Activated CD4-positive, alpha-beta T cell treated with anti-CD3 and anti-CD28 coated beads, Interleukin-2, Interleukin-4, amounts not matched to agents 100 ng/mL and 50 ng/mL, durations not matched to agents 16 hours and 8 hours (primary cell): ENCODE measurements around the gene BRF1.
"Not testable (repeated sequence)": the region's sequence is repeated elsewhere in the genome, so short reads cannot be mapped to it uniquely, and the experiment has no call there.

ENCODE experiments used
- DNase-seq: peaks from one replicate; pipeline ENCODE4 v3.0.0-alpha.2; 2020; ENCODE audit warnings: low spot score

BRF1 gene

DNA sequence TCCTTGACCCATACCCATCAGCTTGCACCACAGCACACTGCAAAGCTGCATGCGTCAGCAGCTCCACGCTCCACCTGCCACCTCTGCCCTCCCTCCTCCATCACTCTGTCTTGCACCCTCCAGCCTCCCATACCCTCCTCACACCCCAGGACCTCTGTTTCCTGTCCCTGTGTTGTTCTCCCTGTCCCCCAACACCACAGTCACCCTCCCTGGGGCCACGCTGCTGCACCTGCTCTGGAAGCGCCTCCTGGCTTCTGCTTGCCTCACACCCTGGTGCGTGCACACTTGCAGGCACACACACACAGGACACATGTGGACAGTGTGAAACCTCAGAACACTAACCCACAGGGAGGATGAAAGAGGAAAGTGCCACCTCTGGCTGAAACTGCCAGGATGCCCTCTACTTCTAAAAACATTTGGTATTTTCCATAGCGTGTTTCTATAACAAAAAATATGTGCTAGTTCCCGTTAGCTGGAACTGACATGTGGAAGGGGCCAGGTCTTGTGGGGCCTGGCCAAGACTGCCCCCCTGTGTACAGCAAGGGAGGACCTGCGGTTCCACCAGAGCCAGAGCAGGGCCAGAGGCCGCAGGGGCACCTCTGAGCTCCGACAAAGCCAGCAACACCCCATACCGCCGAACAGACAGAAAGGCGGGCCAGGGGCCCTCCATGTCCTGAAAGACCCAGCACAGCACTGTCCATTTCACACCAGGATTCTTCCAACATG, 10.0 kb downstream of the BRF1 start:
- no peak for DNase-seq

DNA sequence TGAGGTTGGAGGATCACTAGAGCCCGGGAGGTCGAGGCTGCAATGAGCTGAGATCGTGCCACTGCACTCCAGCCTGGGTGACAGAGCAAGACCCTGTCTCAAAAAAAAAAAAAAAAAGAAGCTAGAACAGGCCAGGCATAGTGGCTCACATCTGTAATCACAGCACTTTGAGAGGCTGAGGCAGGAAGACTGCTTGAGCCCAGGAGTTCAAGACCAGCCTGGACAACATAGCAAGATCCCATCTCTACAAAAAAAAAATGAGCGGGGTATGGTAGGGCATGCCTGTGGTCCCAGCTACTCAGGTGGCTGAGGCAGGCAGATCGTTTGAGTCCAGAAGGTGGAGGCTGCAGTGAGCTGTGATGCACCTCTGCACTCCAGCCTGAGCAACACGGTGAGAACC, 11.9 kb downstream of the BRF1 start:
- DNase-seq, result not testable (repeated sequence)

DNA sequence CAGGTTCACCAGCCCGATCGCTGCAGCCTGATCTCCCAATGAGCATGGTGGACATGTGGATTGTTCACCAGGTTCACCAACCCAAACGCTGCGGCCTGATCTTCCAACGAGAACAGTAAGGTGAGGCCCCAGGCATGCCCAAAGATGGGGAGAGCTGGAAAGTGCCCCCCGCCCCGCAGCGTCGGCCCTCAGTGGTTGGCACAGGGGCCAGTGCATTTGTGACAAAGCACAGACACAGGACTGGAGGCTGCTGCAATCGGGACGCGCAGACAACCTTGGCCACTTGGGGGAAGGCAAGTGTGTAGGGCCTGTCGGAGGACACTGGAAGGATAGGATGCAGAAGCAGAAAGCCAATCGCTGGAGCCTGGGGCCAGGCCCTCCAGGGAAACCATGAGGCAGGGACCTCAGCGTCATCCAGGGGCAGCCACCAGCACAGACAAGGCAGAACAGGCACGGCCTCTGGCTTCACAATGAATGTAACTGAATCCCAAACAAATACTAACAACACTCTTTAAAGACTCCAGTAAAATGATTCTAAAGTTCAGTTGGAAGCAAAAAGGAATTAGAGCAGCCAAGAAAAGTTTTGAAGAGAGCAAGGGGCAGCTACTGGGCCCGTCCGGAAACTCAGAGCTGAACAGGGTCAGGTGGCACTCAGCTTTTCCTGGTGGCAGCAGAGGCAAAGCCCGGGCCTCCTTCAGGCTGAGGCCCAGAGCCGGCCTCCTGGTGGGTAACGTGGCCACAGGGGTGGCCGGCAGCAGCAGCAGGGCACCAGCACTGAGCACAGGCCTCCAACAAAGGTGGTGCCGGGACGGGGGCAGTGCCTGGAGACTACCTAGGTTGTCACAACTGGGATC, 13.3 kb downstream of the BRF1 start:
- no peak for DNase-seq

DNA sequence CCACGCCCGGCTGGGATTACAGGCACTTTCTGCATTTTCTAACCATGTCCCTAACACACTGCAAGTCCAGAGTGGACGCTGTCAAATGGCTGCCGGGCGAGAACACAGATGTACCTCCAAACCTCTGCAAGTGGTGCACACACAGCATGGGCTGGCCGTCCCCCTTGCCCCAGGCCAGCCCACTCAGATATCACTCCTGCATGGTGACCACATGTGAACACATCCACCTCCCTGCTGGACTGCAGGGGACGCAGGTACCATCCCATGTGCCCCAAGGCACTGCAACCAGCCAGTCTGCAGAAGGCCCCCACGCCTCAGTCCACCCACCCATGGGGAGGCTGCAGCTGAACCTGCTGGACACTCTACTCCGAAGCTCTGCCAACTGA, 14.0 kb downstream of the BRF1 start:
- DNase-seq, result no peak

DNA sequence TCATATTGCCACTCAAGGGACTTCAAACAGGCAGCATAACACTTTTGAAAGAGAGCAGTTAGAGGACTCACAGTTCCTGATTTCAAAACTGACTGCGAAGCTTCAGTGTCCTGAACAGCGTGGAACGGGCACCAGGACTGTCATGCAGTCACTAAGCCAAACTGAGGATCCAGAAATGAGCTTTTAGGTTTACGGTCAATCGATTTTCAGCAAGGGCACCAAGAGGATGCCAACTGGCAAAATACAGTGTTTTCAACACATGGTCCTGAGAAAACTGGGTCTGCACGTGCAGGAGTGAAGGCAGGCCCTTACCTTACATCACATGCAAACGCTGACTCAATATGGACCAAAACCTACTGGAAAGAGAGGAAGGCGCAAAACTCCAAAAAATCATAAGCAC, 15.6 kb downstream of the BRF1 start:
- no peak for DNase-seq

DNA sequence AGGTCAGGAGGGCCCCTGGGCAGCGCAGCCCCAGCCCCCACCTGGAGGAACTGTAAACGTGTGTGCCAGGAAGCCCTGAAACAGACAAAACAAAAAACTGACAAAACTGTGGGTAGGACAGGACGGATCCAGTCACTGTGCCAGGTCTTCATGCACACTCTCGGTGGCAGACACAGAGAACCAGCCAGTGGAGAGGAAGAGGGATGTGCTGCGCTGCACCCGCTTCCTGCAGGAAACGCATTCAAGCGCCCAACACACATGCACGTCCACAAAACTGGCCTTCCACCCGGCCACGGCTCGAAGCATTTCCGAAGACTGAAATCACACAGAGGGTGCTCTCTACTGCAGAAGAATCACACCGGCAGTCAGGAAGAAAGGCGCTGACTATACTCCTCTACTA, 16.9 kb downstream of the BRF1 start:
- no peak for DNase-seq

DNA sequence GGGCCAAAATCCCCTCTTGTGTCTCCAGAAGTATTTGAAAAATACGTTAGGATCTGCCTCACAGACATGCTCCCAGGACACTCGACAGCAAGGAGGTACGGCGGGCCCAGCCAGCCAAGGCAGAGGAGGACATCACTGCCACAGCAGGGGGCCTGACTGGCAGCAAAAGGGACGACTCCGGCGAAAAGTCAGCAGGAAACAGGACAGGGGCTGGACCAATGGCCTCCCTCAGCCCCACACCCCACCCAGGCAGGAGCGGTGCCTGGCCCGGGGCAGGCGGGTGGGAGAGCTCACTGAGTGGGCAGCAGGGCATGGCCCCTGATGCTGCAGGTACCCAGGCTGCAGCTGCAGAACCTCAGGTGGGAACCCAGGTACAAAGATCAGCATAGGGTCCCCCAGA, 17.8 kb downstream of the BRF1 start:
- no peak for DNase-seq

DNA sequence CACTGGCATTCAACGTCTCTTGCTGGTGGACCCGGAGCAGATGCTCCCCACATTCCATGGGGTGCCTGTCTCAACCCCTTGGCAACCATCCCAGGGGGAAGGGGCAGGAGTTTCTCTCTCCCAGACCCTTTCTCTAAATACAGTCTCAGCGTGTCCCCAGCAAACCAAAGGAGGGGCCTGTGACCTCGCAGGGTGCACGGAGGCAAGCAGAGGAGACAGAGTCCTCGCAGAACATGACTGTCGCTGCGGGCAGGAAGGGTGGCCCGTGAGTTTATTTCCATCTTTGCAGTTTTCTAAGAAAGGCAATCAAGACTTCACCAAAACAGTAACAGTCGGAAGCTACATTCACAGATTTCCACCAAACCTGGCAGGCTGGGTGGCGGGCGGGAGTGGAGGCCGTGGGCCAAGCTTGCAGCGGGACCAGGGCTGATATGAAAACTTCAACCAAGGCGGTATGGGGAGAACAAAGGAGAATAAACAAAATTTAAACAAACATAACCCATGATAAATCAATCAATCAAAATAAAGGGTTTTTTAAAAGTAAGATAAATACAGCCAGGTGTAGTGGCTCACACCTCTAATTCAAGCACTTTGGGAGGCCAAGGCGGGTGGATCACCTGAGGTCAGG, 18.6 kb downstream of the BRF1 start:
- DNase-seq, result no peak

DNA sequence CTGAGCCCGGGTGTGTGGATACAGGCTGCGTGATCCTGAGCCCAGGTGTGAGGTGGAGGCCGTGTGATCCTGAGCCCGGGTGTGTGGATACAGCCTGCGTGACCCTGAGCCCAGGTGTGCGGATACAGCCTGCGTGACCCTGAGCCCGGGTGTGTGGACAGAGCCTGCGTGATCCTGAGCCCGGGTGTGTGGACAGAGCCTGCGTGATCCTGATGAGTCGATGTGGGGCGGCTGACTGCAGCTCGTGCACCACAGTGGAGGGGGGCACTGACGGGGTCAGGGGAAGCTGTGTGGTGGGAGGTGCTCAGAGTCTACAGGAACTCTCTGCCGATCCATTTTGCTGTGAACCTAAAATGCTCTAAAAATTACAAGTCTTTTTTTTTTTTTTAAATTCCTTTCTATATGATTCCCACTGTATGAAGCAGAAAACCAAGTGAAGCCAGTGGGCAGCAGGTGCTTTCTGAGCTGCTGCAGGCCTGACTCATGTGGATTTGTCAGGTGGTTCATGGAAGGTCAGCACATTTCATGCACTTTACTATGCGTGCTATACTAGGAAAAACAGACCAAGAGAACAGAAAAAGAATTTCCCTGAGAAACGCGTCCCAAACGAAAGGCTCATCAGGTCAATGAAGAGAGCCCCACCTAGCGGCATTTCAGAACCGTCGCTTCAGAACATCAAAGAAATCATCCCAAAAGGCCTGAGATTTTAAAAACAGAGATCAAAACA, 19.3 kb downstream of the BRF1 start:
- DNase-seq, result no peak

DNA sequence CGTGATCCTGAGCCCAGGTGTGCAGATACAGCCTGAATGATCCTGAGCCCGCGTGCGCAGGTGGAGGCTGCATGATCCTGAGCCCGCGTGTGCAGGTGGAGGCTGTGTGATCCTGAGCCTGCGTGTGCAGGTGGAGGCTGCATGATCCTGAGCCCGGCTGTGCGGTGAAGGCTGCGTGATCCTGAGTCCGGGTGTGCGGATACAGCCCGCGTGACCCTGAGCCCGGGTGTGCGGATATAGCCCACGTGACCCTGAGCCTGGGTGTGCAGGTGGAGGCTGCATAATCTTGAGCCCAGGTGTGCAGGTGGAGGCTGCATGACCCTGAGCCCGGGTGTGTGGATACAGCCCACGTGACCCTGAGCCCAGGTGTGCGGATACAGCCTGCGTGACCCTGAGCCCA, 20.3 kb downstream of the BRF1 start:
- DNase-seq, result no peak

DNA sequence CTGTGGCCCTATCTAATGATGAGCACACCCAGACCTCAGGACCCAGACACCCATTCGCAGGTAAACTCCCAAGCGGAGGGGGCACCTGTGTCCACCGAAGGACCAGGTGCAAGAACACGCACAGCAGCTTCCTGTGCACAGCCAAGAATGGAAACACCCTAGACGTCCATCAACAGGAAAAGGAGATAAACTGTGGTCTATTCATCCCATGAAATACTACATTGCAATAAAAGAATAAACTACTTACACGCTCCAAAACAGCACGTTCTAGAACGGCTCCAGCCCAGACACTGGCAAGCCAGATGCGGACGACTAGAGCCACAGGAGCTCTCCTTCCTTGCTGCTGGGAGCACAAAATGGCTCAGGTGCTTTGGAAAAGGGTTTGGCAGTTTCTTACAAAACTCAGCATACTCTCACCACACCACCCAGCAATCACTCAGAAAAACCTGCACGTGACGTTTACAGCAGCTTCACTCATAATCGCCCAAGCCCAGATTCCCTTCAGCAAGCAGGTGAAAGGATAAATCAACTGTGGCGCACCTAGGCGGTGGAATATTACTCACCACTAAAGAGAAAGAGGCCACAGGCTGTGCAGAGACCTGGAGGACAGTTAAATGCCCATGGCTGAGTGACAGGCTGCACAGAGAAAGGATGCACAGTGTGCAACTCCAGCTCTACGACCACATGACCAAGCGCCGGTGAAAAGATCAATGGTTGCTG, 21.0 kb downstream of the BRF1 start:
- no peak for DNase-seq

DNA sequence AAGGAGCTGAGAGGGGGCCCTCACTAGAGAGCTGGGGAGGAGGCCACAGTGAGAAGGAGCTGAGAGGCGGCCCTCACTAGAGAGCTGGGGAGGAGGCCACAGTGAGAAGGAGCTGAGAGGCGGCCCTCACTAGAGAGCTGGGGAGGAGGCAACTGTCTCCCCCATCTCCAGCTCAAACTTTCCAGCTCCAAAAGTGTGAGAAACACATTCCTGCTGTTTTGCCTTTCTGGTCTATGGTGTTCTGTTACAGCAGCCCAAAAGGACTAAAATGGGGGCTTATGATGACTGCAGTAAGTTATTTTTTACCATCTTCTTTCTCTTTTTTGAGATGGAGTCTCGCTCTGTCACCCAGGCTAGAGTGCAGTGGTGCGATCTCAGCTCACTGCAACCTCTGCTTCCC, 23.4 kb downstream of the BRF1 start:
- DNase-seq, result not testable (repeated sequence)

DNA sequence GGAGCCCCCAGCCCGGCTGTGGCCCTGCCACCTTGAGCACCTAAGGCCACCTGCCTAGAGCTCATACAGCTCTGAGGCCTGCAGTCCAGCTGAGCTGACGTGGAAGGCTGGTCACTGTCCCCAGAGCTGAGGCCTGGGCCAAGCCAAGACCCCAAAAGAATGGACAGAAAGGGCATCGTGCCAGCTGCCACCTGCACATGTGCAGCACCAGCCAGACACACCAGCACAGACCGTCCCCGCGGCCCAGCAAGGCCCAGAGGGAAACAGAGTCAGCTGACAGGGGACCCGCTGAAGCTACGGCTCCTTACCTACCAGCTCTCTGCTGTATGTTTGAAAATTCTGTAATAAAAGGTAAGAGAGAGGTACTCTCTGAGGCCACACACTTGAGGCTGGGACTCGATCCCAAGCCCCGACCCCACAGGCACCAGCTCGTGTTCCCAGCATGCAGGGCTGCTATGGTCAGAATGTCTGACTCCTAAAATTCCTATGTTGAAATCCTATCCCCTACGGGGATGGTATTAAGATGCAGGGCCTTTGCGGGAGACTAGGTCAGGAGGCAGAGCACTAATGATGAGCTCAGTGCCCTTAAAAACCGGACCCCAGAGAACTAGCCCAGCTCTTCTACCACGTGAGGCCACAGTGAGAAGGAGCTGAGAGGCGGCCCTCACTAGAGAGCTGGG, 25.4 kb downstream of the BRF1 start:
- no peak for DNase-seq

DNA sequence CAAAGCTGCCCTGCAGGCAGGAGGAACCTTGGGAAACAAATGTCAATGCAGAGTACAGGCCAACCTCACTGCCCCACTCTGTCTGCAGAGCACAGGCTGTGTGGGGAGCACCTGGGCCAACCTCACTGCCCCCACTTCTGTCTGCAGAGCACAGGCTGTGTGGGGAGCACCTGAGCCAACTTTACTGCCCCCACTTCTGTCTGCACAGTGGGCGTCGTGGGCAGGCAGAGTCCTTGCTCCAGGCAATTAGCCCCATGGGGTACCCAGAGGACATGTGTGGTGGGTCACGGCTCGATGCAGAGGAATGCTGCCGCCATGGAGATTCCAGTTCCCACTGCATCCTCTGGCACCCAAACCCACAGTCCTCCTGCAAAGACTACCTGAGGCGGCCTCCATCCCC, 26.2 kb downstream of the BRF1 start:
- DNase-seq, result no peak

DNA sequence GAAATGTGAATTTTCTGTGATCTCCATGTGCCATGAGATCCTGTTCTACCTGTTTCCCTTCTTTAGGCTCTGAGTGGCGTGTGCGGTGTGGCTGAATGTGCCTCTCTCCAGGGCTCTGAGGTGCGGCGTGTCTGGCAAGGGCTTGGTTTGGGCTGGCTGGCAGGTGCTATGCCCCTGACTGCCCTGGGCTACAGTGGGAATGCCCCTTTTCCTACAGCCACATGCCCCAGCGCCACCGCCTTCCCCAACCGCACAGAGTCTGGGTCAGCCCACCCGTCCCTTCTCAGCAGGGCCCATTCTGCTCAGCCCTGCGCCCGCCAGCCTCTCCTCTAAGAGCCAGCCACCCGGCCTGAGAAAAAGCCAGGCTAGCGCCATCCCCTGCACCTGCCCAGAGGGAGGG, 27.7 kb downstream of the BRF1 start:
- no peak for DNase-seq

DNA sequence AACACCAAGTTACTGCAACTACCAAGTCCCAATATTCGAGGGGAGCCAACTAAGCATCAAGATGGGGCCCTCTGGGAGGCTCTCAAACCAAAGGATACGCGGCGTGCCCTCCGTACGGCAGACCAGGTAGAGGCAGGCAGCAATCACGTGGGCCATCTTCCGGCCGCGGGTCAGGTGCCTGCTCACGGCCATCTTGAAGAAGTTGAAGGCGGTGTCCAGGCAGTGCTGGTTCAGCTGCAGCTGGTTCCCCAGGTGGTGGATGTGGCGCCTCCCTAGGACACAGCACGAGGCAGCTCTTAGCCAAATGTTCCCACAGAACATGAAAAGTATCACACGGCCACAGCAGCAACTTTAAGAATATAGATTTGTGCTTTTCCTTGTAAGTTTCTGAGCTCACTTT, 28.2 kb downstream of the BRF1 start:
- DNase-seq, result no peak

DNA sequence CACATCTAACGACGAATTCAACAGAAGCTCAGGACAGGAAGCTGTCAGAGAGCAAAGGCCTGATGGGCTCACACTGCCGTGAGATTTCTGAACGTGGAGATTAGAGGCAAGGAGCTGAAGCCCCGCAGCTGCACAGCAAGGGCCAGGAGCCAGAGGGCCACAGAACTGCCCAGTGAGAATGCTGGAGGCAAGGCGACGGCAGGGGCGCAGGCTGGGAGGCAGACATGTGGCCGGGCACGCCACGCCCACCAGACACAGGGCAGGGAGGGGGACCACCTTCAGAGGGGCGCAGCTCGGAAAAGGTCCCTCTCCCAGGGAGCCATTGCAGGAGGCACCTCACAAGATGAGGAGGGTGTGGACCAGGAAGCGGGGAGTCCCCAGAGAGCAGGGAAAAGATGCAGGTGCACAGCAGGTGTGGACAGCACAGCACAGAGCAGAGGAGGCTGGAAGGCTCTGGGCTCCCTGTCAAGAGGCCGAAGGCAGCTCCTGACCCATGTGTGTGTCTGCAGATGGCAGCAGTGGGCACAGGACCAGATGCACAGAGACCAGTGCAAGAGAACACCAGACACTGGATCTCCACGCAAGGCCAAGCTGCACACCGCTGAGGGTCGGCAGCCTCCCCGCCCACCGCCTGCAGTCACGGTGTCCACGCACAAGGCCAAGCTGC, 29.4 kb downstream of the BRF1 start:
- DNase-seq, result no peak

DNA sequence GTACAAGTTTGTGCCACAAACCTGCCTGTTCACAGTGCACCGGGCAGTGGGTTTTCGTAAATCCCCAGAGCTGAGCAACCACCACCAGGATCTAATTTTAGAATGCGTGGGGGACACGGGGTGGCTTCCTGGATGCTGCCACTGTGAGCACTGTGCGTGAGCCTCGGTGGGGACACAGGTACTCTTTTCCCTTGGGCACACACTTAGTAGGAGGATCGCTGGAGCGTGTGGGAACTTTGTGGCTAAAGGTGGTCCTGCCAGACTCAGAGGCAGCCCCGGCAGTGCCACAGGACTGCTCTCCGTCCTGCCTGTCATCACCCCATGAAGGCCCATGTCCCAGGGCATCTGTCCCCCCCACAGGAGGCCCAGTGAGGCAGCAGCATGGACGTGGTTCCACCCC, 31.4 kb downstream of the BRF1 start:
- no peak for DNase-seq

DNA sequence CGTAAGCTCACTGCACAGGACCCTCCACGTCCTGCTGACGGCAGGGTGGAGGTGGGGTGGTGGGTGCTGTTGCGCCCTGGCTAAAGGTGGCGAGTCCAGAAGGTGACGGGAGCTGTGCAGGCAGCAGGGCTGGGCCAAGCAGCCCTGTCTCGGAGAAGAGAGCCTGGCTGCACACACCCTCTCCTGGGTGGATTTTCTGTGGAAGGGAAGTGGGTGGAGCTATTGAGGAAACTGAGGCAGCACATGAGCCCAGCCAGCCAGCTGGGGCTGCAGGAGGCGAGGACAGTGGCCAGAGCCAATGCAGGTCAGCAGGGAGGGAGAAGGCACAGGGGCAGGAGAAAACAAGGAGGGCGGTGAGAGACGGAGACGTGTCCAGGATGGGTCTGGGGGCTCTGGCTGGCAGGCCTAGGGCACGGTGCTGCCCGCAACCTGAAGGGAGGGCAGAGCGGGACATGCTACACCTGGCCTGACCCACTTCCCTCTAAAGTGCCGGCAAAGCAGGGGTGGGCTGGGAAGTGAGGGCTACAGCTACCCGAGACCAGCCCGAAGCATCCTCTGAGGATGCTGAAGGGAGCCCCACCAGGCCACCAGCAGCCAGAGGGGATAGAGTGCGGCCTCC, 32.0 kb downstream of the BRF1 start:
- DNase-seq, result no peak

DNA sequence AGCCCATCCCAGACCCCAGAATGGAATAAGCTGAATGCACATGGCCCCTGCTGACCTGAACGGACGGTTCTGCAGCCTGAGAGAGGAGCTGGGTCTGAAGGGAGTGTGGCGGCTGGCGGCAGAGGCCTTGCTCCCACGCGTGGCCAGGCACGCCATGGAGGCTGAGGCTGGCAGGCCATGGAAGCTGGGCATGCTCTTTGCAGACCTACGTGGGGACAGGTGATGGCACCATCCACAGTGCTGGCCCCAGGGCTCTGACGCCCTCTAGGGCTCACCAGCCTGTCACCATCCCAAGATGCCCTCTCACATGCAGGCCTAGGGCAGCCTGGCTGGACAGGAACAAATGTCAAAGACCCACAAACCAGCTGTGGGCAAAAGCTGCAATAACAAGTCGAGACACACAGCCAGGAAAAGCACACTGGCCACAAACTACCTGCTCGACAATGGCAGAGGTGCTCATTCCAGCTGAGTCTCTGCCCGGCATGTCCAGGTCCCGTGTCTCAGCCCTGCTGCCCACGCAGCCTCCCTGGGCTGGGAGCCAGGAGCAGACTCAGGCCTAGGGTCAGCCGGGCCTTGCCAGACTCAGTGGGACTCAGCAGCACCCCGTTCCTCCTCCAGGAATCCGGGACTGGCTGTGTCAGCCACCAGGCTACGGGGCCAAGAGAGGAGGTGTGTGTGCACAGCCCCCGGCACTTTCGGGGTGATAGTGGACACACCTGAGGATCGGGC, 32.8 kb downstream of the BRF1 start:
- DNase-seq, result no peak
